T-helper 1 cell treated with Interleukin-12 subunit alpha and Interleukin-12 subunit beta and Interleukin-4 antibody, amounts not matched to agents 30 ng/mL and 1 ng/mL, for 36 hours (primary cell): ENCODE data around the gene ACY1. TPM values are rescaled to one million over a fixed set of nuclear protein-coding genes. Genes with fewer than 3 reads are reported as not detected.
"Not testable (repeated sequence)": the region's sequence is repeated elsewhere in the genome, so short reads cannot be mapped to it uniquely, and the experiment has no call there.

ENCODE experiments used
- intact Hi-C: fragments of 100-400 bp; cut with micrococcal nuclease; formaldehyde crosslinking; loops from one replicate; pipeline ENCODE4 v1.15.1; 2024
- total RNA-seq: library from RNA; stranded (reverse); gene quantifications from 2 replicates; pipeline ENCODE4 v1.2.3, GENCODE V29; 2022

Gene ACY1
- total RNA-seq, 1 donor from 2014 or later, result 23.1 TPM

DNA sequence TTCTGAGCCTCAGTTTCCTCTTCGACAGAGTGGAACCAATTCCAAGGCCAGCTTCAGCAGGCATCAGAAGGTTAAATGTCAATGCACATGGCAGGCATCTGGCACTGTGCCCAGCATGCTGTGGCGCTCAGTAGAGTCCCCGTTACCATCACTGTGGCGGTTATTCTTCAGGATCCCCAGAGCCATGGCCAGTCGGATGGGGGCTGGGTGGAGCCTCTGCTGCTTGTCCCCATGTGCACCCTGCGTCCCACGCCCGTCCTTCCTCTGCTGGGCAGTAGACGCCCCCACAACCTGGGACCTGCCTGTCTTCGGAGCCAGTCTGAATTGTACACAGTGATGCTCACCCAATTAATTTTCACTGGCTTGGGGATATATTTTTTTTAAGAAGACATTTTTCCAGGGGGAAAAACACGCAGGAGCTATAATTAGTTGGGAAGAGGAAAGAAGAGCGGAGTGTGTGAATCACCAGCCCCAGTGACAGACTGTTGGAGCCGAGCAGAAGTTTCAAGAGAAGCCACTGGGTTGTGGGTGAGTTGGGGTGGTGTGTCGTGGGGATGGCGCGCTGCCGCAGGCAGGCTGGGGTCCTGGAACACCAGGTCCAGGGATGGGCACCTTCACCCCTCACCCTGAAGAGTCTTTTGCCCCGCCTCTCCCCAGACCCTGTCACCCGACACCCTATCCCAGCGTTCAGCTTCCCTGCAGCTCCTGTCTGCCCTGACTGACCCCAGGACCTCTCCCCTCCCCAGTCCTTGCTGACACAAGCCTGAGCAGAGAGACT lies 39.2 kb downstream of the ACY1 start:
- intact Hi-C loops, result no loop called here

DNA sequence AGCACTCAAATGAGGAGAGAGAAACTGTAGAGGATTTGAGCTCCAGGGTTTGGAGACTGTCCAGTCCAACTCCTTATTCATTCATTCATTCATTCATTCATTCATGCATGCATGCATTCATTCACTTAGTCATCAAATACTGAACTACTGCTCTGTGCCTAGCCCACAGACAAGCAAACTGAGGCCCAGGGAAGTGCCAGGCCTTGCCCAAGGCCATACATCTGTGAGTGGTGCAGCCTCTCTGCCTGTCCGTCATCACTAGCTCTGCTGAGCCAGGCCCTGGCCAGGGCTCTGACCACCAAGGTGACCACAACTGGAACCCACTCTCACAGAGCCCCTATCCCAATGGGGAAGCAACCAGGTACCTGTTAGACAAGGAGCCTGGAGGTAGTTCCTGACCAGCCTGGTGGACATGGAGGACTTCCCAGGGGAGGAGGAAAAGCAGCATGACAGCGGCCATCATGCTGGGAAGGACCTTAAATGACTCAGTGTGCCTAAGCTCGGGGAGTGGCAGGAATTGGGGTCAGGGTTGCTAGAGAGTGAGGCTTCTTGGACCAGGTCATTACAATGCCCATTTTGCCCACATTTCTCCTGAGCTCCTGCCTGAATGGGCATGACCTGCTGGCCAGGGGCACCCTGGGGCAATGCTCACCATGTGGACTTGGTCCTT lies 39.9 kb downstream of the ACY1 start:
- intact Hi-C loops, result no loop called here

DNA sequence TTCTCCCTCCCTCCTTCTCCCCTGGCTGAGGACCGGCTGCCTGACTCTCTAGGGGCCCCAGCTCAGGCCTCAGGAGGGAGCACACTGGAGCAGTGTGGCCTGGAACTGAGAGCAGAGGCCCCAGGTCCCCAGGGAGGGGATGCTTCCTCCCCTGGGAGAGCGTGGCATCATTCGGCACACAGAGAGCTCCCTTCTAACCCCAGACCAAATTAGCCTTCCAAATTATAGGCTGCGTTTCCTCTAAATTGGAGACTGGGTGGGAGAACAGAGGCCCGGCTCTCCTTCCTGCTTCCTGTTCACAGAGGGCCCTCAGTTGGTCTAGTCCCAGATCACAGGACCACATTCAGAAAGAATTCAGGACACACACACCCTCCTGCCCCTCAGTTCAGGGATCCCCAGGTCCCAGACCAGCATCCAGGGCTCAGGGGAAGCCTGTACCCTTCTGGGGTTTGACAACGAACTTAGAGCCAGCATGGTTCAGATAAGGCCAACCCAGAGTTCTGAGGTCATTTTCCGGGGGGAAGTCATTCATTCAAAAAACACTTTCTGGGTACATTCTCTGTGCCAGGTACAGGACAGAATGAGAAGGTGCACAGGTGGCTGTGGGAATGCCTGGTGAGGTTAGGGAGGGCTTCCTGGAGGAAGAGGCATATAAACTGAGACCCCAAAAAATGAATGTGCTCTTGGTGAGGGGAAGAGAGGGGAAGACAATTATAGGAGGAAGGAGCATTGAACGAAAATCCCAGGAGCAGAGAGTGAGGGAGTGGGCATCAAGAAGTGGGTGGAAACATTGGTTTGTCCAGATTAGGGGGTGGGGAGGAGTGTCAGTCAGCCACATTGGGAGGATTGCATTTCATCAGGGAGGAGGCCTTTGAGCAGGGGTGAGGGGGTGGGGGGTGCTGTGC lies 40.8 kb downstream of the ACY1 start:
- intact Hi-C loops, result no loop called here

DNA sequence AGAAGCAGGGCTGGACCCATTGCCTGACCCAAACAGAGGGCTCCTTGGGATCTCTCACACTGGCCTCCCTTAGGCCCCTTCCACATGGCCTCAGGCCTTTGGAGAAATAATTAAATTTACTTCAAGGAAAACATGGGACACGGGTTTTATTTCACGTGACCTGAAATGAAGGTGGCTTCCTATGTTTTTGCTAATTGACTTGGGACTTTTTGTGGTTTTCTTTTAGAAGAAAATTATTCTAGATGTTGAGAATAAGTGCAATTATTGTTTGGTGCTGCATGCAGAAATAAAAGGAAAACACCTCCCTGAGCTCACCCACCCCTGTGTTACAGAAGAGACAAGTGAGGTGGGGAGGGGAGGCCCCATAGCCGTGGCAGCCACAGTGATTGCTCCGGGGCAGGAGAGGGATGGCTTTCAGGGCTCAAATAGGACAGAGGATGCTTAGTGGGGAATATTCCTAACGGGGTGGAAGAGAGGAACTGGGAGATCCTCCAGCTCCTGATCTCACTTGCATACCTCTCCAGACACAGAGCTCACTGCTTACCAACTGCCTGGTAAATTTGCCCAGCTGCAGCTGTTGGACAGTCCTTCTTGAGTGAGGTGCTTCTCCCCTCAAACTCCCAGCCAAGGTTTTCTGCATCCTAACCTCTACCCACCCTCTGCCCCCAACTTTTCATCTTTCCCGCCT lies 41.6 kb downstream of the ACY1 start:
- intact Hi-C loops, result no loop called here

DNA sequence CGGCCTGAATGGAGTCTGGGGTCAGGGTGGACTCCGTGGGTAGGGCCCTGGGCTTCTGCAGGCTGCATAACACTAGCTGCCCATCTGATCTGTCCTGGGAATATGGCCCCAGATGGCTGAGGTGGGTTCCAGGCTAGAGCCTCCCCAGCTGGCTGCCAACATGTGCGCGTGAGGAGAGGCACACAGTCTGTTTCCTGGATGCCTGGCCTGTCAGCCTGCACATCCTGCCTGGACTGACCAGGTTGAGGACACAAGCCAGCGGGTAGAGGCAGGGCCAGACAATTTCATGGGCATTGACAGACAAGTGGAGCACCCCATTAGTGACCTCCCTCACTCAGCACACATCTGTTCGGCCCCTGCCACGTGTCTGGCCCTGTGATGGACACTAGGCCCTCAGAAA lies 42.1 kb downstream of the ACY1 start:
- intact Hi-C loops, result no loop called here

DNA sequence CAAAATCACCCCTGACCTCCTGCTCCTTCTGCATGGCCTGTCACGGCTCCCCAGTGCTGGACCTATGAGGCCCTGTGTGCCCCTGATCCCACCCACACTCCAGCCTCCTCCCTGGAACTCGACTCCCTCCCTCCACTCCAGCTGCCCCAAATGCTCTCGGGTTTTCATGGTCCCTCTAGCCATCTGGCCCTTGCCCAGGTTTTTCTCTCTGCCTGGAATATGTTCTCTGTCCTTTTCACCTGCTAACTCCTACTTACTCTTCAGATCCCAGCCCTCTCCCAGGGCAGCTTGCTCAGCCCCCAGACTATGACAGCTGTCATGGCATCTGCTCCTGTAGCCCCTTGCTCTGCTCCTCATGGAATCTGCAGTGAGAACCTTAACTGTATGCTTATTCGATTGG lies 42.7 kb downstream of the ACY1 start:
- intact Hi-C loops, result no loop called here

DNA sequence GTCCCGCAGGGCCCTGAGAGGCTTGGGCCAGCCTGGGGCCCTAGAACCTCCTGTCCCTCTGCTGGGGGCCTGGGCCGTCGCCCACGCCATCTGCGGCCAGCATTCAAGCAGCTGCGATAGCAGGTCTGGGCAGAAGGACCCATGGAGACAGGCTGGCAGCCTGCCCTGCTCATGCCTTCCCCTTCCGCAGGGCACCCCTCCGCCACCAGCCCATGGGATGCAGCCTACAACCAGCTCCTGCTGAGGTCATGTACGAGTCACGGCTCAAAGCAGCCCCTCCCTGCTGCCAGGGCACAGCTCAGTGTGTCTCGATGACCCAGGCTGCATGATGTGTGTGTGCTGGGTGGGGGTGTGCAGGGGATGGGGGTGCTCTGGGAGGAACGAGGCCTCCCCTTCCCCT lies 45.2 kb downstream of the ACY1 start:
- intact Hi-C loops, result no loop called here

DNA sequence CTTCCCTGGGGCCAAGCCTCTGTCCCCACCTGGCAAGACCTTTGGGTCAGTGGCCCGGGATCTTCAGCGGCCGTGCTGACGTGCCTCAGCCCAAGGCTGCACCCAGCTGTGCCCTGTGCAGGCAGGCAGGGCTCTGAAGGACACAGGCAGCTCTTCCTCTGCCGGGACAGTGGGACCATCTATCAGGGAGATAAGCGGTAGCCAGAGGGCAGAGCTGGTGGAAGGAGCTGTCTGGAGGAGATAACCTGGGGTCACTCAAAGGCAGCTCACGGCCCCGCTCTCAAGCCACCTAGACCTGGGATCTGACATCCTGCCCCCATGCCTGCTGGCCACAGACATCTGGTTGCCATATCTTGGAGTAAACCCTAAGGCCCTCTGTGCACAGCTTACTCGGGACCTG lies 45.7 kb downstream of the ACY1 start:
- intact Hi-C loops, result no loop called here

DNA sequence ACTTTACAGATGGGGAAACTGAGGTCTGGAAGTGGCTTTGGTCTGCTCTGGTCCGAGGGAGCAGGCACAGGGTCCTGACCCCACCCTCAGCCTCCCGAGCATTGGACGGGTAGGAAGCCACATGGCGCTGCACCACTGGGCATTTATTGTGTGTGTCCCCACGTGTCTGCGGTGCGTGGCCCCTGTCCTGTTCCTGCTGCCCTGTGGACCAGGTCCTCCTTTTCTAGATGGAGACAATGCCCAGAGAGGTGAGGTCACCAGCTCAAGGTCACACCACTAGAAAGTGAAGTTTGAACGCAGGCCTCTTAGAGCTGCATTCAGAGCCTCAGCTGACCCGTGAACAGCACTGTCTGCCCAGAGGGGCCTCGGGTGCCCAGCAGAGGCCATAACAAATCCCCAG lies 46.2 kb downstream of the ACY1 start:
- intact Hi-C loops, result no loop called here

DNA sequence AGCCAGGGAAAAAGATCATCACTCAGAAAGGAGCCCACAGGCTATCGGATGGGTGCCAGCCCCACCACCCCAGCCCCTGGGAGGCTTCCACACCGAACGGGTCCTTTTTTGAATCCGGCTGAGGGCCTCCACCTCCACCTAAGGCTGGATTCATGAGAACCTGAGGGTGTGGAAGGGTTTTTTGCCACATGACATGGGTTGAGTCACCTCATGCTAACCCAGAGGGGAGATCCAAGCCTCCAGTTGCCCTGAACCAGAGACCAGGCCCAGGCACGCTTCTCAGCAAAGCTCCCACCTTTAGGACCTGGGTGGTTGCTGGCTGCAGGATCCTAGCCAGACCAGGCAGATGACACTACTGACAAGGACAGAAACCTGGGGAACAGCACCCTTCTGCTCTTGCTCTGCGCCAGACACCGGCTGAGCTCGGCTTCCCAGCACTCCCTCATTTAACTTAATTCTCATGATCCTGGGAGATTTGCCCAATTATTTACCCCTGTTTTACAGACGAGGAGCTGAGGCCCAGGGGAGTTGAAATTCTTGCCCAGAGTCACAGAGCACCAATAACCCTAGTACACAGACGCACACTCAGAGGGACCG lies 47.5 kb downstream of the ACY1 start:
- intact Hi-C loops, result no loop called here

DNA sequence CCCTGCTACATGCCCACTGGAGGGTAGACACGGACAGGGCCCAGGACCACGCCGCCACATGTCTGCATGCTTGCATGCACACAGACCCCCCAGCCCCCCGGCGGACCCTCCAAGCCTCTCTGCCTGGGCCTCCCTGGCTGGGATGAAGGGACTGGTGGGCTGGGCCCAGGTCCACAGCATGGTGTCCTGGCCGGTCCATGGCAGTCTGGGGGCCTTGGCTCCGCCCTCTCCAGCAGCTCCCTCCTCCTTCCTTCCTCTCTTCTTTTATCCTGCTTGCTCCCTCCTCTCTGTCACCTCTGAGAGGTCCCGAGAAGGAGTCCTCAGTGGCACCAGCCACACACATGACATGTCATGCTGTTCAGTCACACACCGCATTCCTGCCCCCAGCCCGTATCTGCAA lies 48.6 kb downstream of the ACY1 start:
- intact Hi-C loops, result no loop called here

DNA sequence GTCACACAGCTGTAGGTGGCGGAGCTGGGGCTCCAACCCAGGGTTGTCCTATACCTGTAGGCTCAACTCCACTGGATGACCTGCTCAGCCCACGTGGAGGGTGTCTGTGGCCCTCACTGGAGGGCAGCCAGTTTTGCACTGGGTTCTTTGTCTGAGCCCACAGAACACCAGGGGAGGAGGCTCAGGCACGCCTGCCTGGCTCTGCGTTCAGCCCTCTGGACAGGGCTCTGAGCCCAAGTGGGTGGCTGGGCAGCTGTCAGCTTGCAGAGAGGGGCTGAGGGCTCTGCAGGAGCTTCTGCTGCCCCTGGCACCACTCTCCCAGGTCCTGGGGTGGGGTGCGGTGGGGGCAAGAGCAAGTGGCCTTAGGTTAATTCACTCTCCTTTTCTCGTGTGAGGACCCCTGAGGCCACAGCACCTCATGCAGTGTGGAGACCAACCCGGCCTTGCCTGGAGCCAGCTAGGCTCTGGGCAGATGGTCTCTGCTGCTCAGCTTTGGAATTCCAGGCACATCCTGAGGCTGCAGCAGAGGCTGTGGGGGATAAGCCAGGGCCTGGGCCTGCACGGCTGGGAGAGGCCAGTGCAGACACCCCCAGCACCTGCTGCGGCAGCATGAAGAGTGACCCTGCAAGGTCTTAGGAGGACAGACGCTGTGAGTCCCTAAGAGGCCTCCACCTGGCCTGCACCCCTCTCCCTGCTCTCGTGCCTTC lies 49.5 kb downstream of the ACY1 start:
- intact Hi-C loops, result no loop called here

DNA sequence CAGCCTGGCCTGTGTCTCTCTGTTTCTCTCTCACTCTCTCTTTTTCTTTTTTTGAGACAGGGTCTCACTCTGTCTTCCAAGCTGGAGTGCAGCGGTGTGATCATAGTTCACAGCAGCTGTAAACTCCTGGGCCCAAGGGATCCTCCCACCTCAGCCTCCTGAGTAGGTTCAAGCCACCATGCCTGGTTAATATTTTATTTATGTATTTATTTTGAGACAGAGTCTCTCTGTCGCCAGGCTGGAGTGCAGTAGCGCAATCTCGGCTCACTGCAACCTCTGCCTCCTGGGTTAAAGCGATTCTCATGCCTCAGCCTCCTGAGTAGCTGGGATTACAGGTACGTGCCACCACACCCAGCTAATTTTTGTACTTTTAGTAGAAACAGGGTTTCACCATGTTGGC lies 50.4 kb downstream of the ACY1 start:
- intact Hi-C loops, result not testable (repeated sequence)

DNA sequence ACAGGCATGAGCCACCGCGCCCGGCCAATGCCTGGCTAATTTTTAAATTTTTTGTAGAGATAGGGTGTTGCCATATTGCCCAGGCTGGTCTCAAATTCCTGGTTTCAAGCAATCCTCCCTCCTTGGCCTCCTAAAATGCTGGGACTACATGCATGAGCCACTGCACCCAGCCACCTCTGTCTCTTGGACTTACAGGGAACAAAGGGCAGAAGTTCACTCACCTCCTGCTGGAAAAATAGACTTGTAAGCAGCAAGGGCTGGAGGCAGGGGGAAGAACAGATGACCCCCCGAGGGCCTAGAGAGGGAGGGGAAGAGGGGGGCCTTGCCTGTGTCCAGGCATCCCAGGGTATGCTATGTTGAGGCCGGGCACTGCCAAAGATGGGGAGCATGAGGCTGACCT lies 50.9 kb downstream of the ACY1 start:
- intact Hi-C loops, result no loop called here

DNA sequence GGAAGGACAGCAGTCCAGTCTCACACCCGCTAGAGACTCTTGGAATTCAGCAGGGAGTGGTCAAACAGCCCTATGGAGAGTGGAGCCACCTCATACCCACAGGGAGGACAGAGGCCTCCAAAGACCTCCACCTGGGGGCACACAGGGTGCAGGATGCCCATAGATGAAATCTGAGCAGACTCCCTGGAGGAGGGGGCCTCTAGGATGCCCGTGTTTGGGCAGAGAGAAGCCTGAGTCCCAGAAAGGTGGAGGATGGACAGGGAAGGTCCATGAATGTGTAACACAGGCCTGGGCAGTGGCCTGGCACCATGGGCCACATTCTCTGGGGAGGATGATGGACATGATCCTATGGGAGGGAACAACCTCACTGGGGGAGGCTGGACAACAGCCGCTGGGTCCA lies 51.3 kb downstream of the ACY1 start:
- intact Hi-C loops, result no loop called here

DNA sequence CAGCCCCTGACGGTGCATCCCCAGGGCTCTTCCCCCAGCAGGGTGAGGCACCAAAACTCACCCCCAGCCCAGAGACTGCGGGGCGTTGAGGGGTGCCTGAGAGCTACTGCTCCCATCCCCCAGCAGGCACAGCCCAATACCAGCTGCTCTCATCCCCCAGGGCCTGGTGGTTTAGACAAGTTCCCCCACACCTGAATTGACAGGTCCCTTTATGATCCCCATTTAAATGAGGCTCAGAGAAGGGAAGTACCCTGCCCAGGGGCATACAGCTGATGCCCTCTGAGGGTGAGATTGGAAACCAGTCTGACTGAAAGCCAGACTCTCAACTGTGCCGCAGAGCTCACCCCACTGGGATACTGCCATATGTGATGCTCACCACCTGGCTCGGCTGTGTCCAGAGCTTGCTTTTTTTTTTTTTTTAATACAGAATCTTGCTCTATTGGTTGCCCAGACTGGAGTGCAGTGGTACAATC lies 52.9 kb downstream of the ACY1 start:
- intact Hi-C loops, result no loop called here

DNA sequence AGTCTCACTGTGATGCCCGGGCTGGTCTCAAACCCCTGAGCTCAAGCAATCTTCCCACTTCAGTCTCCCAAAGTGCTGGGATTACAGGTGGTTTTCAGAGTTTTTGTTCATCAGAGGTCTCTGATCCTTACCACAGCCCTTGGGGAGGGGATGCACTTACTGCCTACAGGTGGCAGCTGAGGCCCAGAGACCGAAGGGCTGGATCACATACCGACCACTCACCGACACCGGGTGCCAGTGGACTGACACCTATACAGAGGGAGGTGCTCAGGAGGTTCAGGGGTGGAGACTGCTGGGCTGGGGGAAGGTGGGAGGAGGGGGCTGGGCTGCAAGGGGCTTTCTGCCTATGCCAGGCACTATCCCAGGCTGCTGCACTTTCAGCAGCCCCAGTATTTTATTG lies 53.5 kb downstream of the ACY1 start:
- intact Hi-C loops, result no loop called here

DNA sequence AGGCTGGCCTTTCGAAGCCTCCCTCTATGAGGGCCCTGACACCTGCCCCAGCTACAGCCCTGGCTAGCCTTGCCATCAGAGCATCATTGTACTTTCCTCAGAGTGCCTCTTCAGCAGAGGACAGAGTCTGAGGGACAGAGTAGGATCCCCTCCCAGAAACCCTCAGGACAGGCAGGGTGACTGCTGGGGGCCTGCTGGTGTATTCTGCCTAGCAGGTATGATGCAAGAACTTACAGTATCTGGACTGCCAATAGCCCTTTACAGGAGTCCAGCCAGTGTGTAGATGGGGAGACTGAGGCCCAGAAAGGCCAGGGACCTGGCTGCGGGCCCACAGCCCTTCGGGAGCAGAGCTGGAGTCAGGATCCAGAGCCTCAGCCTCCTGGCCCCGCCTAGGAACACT lies 54.0 kb downstream of the ACY1 start:
- intact Hi-C loops, result no loop called here

DNA sequence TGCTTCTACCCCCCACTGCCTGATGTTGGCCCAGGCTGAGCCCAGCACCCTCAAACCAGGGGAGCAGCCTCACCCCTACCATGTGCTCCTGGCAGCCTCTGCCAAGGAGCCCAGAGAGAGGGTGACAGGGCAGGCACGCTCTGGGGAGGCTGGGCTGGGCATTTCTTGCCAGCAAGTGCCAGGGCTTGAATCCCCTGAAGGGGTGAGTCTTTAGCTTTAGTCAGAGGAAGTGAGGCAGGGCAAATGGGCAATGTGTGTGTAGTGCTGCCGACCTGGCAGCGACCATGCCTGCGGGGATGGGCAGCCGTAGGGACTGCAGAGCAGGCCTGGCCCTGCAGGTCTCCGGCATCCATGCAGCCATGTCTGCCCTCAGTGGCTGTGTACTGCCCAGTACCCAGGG lies 54.9 kb downstream of the ACY1 start:
- intact Hi-C loops, result no loop called here
